Testis (tissue), 3 donors: ENCODE measurements around the gene HOXB3. TPM values are rescaled to one million over a fixed set of nuclear protein-coding genes. Genes with fewer than 3 reads are reported as not detected.

ENCODE experiments used
- DNase-seq: peaks from one replicate; pipeline ENCODE4 v3.0.0-alpha.2; 2019
- H3K27ac ChIP-seq, 2 donors: fragments of 200-600 bp; sonication (generic); one replicate each; pipeline ENCODE4 v1.5.1; 2019
- H3K27me3 ChIP-seq: fragments of 200-600 bp; sonication (generic); one replicate; pipeline ENCODE4 v1.5.1; 2019
- H3K36me3 ChIP-seq: fragments of 200-600 bp; sonication (generic); one replicate; pipeline ENCODE4 v1.5.1; 2017; ENCODE audit warnings: low read depth; ENCODE audit errors: missing control alignments
- H3K4me1 ChIP-seq: fragments of 200-600 bp; sonication (generic); one replicate; pipeline ENCODE4 v1.5.1; 2019
- H3K4me3 ChIP-seq, 2 donors: fragments of 200-600 bp; sonication (generic); one replicate each; pipeline ENCODE4 v1.5.1; 2017 to 2019
- H3K9me3 ChIP-seq: fragments of 200-600 bp; sonication (generic); one replicate; pipeline ENCODE4 v1.5.1; 2017
- CTCF ChIP-seq, 3 experiments: fragments of 450-650 bp in 2 of 3; fragments of 200-600 bp in 1 of 3; sonication (generic) in 1 of 3; IDR thresholded peaks; one replicate each; pipeline ENCODE4 v1.5.1; 2016 to 2019; ENCODE audit warnings: antibody characterized with exemption in 3 of 3, mild to moderate bottlenecking in 2 of 3, moderate library complexity in 1 of 3
- POLR2A ChIP-seq: fragments of 450-650 bp; IDR thresholded peaks from one replicate; pipeline ENCODE4 v1.6.1; 2017; ENCODE audit warnings: antibody characterized with exemption, mild to moderate bottlenecking, moderate library complexity
- WGBS, 2 donors: methylation state at CpG; one replicate each; pipeline ENCODE4 v1.1.5; 2018; 5-methylcytosine and 5-hydroxymethylcytosine counted together
- intact Hi-C: fragments of 100-400 bp; cut with DNase I; formaldehyde crosslinking; loops from one replicate; pipeline ENCODE4 v1.15.1; 2023; ENCODE audit warnings: low total_unique reads
- polyA plus RNA-seq: library from polyadenylated mRNA; stranded (reverse); fragments of 350-450 nt; fragmentation: Illumina TruSeq; extraction: RNeasy Lipid Tissue Mini Kit (QIAGEN cat#74804); gene quantifications from one replicate; pipeline ENCODE4 v1.2.3, GENCODE V29; 2014; ENCODE audit warnings: low read depth, low replicate concordance; ENCODE audit not compliant: insufficient read depth
- total RNA-seq, 2 donors: library from RNA; depleted of rRNA; stranded (reverse); fragments of >200 nt; gene quantifications; one replicate each; pipeline ENCODE4 v1.2.3, GENCODE V29; 2016

HOXB3 gene
- total and polyA plus RNA-seq, 3 donors from 2014 or later = 9.2 to 11.4 (median 10.6) TPM

- no peak overlapping the region for H3K27ac ChIP-seq
- H3K4me1 ChIP-seq = no peaks in the 10 kb centered on the region
- H3K27me3 ChIP-seq = no peaks in the 10 kb centered on the region
- no peaks in the 10 kb centered on the region for H3K36me3 ChIP-seq
- intact Hi-C loops = no loop called here
- H3K9me3 ChIP-seq = no peaks in the 10 kb centered on the region
- TF ChIP-seq POLR2A = no peak
- TF ChIP-seq CTCF (IDR thresholded peaks at IDR 0.05) = no peak
- 65 to 72% methylated on average over 5 of the region's 5 CpGs for WGBS, 2 donors
- DNase-seq = no peak
- H3K4me3 ChIP-seq = no peak overlapping the region
Observed at GRCh38 chr17:48553190-48553547, 36.9 kb downstream of the HOXB3 start.

- intact Hi-C loops = no loop called here
- Histone ChIP-seq H3K4me1 (no peaks in the 10 kb centered on the region), H3K27me3 (no peaks in the 10 kb centered on the region), H3K27ac (no peak overlapping the region), H3K36me3 (no peaks in the 10 kb centered on the region), H3K4me3 (no peak overlapping the region), H3K9me3 (no peaks in the 10 kb centered on the region)
- DNase-seq = no peak
- WGBS, 2 donors = 24 to 32% methylated on average over 6 to 9 of the region's 11 CpGs
- TF ChIP-seq POLR2A = no peak
- TF ChIP-seq CTCF (IDR thresholded peaks at IDR 0.05) = no peak
Observed at GRCh38 chr17:48552466-48553189, 37.4 kb downstream of the HOXB3 start.

GRCh38 chr17:48551596-48552465 lies 38.2 kb downstream of the HOXB3 start:
- no peak for DNase-seq
- no peak overlapping the region for H3K27ac ChIP-seq
- peak overlapping the region in 1 of 2 donors; percentile 44 for H3K4me3 ChIP-seq
- intact Hi-C loops = no loop called here
- WGBS, 2 donors = 22 to 27% methylated on average over 21 to 47 of the region's 47 CpGs
- no peaks in the 10 kb centered on the region for H3K36me3 ChIP-seq
- H3K27me3 ChIP-seq = no peaks in the 10 kb centered on the region
- no peaks in the 10 kb centered on the region for H3K9me3 ChIP-seq
- no peak for TF ChIP-seq CTCF (IDR thresholded peaks at IDR 0.05)
- no peaks in the 10 kb centered on the region for H3K4me1 ChIP-seq

- Histone ChIP-seq H3K27ac (no peak overlapping the region), H3K9me3 (no peaks in the 10 kb centered on the region), H3K4me3 (peak overlapping the region; percentile 4 to 44), H3K36me3 (no peaks in the 10 kb centered on the region), H3K4me1 (no peaks in the 10 kb centered on the region), H3K27me3 (no peaks in the 10 kb centered on the region)
- intact Hi-C loops = no loop called here
- WGBS, 2 donors = 15 to 18% methylated on average over 19 of the region's 19 CpGs
- DNase-seq = no peak
- TF ChIP-seq POLR2A = no peak
- TF ChIP-seq CTCF (IDR thresholded peaks at IDR 0.05) = no peak
Observed at GRCh38 chr17:48551214-48551555, 38.9 kb downstream of the HOXB3 start.
